ENCODE data around the gene STARD13.

DNA sequence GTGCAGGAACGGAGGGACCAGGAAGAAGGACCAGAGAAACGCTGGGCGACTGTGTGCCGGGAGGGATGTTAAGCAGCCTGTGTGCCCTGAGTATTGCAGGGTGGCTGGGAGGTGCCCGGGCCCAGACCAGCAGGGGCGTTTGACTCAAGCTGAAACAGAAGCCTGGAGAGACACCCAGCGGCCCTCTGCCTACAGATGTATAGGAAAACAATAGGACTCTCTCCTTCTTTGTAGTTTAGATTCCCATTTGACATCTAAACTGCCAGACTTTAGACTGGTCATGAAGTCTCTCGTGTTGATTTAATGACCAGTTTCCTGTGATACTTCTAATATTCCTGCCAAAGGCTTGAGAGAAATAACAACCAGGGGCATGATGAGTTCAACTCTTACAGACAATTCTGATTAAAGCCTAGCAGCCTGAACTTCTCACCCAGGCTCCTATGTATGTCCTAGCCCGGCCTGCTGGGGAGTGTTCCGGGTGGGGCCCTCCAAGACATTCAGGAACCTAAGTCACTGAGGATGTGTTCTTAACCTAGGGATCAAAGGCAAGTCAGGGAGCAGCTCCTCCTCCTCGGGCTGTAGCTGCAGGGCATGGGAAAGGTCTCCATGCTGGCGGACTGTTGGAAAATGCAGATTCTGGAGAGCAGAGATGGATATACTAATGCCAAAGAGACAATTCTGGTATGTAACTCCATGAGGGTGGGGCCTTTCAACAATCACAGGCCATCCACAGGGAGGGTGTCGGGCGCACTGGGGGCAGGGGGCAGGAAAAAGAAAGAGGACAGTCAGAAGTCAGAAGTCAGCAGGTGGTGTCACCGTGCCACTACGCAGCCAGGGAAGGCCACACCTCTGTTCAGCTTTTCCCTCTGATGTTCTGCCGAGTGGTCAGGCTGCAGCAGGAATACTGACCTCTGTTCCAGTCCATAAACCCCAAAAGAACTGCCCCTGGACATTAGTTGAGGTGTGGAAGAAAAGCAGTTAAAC is 131.8 kb downstream of the STARD13 start:
- TF ChIP-seq, protein P1, sequence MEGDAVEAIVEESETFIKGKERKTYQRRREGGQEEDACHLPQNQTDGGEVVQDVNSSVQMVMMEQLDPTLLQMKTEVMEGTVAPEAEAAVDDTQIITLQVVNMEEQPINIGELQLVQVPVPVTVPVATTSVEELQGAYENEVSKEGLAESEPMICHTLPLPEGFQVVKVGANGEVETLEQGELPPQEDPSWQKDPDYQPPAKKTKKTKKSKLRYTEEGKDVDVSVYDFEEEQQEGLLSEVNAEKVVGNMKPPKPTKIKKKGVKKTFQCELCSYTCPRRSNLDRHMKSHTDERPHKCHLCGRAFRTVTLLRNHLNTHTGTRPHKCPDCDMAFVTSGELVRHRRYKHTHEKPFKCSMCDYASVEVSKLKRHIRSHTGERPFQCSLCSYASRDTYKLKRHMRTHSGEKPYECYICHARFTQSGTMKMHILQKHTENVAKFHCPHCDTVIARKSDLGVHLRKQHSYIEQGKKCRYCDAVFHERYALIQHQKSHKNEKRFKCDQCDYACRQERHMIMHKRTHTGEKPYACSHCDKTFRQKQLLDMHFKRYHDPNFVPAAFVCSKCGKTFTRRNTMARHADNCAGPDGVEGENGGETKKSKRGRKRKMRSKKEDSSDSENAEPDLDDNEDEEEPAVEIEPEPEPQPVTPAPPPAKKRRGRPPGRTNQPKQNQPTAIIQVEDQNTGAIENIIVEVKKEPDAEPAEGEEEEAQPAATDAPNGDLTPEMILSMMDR (IDR thresholded peaks at IDR 0.05; ENCODE audit: insufficient read depth, low read length), result no peak
- no peak for TF ChIP-seq SPI1 (IDR thresholded peaks at IDR 0.05; ENCODE audit: borderline replicate concordance, low read depth)
- no peak for TF ChIP-seq POLR2AphosphoS5 (IDR thresholded peaks at IDR 0.05; ENCODE audit: low read depth)
